Naive thymus-derived CD8-positive, alpha-beta T cell (primary cell): ENCODE data around the gene DAB2IP. TPM values are rescaled to one million over a fixed set of nuclear protein-coding genes. Genes with fewer than 3 reads are reported as not detected.

Source experiments
- polyA plus RNA-seq, 3 donors: library from polyadenylated mRNA; unstranded; fragments of 300-500 nt; fragmentation: Illumina TruSeq; gene quantifications; one replicate each; pipeline ENCODE4 v1.2.3, GENCODE V29; 2021
- total RNA-seq, 8 experiments: library from RNA in 2 of 8; stranded (reverse) in 2 of 8; gene quantifications; one replicate each; pipeline ENCODE4 v1.2.3 and lab custom pipeline; 2021 to 2026

The DAB2IP gene
- total and polyA plus RNA-seq, 5 experiments from 2014 or later = not detected

Other genes with a start within 250 kb of the DAB2IP start
- not detected for gene GGTA1, start 151.8 kb upstream of the DAB2IP start, total RNA-seq
- gene GGTA1, start 151.8 kb upstream of the DAB2IP start, polyA plus RNA-seq = under 1 TPM in 1 of 3 donors, not detected in 2; 0.34 TPM